Tibial nerve (tissue), 3 donors: ENCODE data around the gene SERPINI1.

Experiments
- POLR2A ChIP-seq, 2 donors: fragments of 450-650 bp; IDR thresholded peaks; one replicate each; pipeline ENCODE4 v1.6.1; 2017; ENCODE audit warnings: antibody characterized with exemption in 2 of 2, mild to moderate bottlenecking in 2 of 2, moderate library complexity in 2 of 2
- TF ChIP-seq, protein P1 (sequence below), 5 experiments: fragments of 200-600 bp in 3 of 5; fragments of 450-650 bp in 2 of 5; sonication (generic) in 3 of 5; IDR thresholded peaks; one replicate each; pipeline ENCODE4 v1.5.1; 2016 to 2019; ENCODE audit warnings: antibody characterized with exemption in 5 of 5, mild to moderate bottlenecking in 3 of 5, moderate library complexity in 2 of 5

DNA sequence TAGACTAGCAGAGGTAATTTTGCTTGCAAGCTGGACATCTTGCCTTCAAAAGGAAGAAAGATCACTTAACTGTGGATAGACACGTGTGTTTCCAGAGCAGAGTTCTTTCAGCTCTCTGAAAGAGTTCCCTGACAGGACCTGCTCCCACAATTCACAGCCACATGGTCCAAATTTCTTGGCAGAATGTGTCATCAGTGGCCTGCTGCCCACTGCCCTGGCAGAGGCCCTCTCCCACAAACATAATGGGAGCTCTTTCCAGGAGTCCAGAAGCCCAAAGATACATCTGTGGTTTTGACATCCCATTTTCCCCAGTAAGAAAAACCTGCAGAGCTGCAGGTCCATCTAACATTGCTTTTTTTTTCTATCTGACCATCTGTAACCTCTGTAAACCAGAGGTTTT is 48.3 kb downstream of the SERPINI1 start:
- TF ChIP-seq, protein P1, sequence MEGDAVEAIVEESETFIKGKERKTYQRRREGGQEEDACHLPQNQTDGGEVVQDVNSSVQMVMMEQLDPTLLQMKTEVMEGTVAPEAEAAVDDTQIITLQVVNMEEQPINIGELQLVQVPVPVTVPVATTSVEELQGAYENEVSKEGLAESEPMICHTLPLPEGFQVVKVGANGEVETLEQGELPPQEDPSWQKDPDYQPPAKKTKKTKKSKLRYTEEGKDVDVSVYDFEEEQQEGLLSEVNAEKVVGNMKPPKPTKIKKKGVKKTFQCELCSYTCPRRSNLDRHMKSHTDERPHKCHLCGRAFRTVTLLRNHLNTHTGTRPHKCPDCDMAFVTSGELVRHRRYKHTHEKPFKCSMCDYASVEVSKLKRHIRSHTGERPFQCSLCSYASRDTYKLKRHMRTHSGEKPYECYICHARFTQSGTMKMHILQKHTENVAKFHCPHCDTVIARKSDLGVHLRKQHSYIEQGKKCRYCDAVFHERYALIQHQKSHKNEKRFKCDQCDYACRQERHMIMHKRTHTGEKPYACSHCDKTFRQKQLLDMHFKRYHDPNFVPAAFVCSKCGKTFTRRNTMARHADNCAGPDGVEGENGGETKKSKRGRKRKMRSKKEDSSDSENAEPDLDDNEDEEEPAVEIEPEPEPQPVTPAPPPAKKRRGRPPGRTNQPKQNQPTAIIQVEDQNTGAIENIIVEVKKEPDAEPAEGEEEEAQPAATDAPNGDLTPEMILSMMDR (IDR thresholded peaks at IDR 0.05): no peak
- TF ChIP-seq POLR2A (IDR thresholded peaks at IDR 0.05): no peak
